Panc1 (cell line): ENCODE data around the gene REV1. TPM values are rescaled to one million over a fixed set of nuclear protein-coding genes. Genes with fewer than 3 reads are reported as not detected.

Source experiments
- ATAC-seq: fragments of 200-7000 bp; cut with Tn5 transposase; 2 replicates; pipeline ENCODE4 v1.9.1; 2020; ENCODE audit warnings: mild to moderate bottlenecking, moderate library complexity
- BruUV-seq: library from RNA; stranded (reverse); fragments of 400-500 nt; replicated peaks from 2 replicates; lab custom pipeline; 2021; lab: Mats Ljungman, UMichigan
- CTCF ChIA-PET: fragments of 300-600 bp; sonication (Branson Sonifier 250); formaldehyde crosslinking; loops from one replicate; lab custom pipeline; 2022; ENCODE audit warnings: antibody characterized with exemption; lab: Charles Lee
- POLR2A ChIA-PET: fragments of 300-600 bp; sonication (Branson Sonifier 250); formaldehyde crosslinking; loops from one replicate; lab custom pipeline; 2022; ENCODE audit warnings: antibody characterized with exemption; lab: Charles Lee
- DNase-seq: peaks from one replicate; pipeline ENCODE4 v3.0.0-alpha.2; 2010; ENCODE audit warnings: low read depth, low spot score
- H3K27ac ChIP-seq: 2 replicates; pipeline ENCODE4 v1.5.1; 2011; ENCODE audit warnings: mild to moderate bottlenecking, low read length, inconsistent platforms
- H3K27me3 ChIP-seq: fragments of 200-500 bp; sonication (Bioruptor generic); 2 replicates; pipeline ENCODE4 v1.6.0; 2014; ENCODE audit warnings: low read length, inconsistent platforms; ENCODE audit not compliant: control insufficient read depth, insufficient read depth
- H3K36me3 ChIP-seq: fragments of 200-500 bp; sonication (Bioruptor generic); 2 replicates; pipeline ENCODE4 v1.5.1; 2014; ENCODE audit warnings: inconsistent platforms, mild to moderate bottlenecking, low read length, moderate library complexity; ENCODE audit not compliant: control insufficient read depth, insufficient read depth
- H3K4me1 ChIP-seq: 2 replicates; pipeline ENCODE4 v1.5.1; 2011; ENCODE audit warnings: inconsistent platforms, mild to moderate bottlenecking, low read length, moderate library complexity; ENCODE audit not compliant: control insufficient read depth, insufficient read depth
- H3K4me3 ChIP-seq, 2 experiments: 2 replicates each; pipeline ENCODE4 v1.5.1; 2011 to 2012; ENCODE audit warnings: low read depth in 2 of 2, low read length in 2 of 2, mild to moderate bottlenecking in 2 of 2, inconsistent platforms in 1 of 2, moderate library complexity in 1 of 2
- H3K9me3 ChIP-seq: fragments of 200-500 bp; sonication (Bioruptor generic); 2 replicates; pipeline ENCODE4 v1.5.1; 2014; ENCODE audit warnings: low read depth, mild to moderate bottlenecking, inconsistent platforms, low read length, moderate library complexity; ENCODE audit not compliant: control insufficient read depth, insufficient read depth
- CTCF ChIP-seq: fragments of 450-650 bp; IDR thresholded peaks from 2 replicates; pipeline ENCODE4 v1.5.1; 2017; ENCODE audit warnings: mild to moderate bottlenecking
- POLR2AphosphoS5 ChIP-seq: IDR thresholded peaks from 2 replicates; pipeline ENCODE4 v1.6.1; 2012; ENCODE audit warnings: mild to moderate bottlenecking, low read depth, low read length, moderate library complexity
- REST ChIP-seq, 2 experiments: IDR thresholded peaks; 2 replicates each; pipeline ENCODE4 v1.6.1; 2011 to 2012; ENCODE audit warnings: low read depth in 2 of 2, control low read depth in 1 of 2, low read length in 1 of 2, mild to moderate bottlenecking in 1 of 2, moderate library complexity in 1 of 2; ENCODE audit not compliant: insufficient read depth in 1 of 2
- SIN3A ChIP-seq: IDR thresholded peaks from 2 replicates; pipeline ENCODE4 v1.6.1; 2012; ENCODE audit warnings: low read depth, mild to moderate bottlenecking, low read length, moderate library complexity, borderline replicate concordance; ENCODE audit not compliant: insufficient read depth
- TCF7L2 ChIP-seq: IDR thresholded peaks from 2 replicates; pipeline ENCODE4 v1.6.1; 2011; ENCODE audit warnings: mild to moderate bottlenecking, low read depth, low read length, inconsistent platforms
- in situ Hi-C: cut with HindIII; loops from 2 replicates; pipeline ENCODE4 v1.10.0; 2016; ENCODE audit warnings: low sequenced_read_pairs, low pct_unique_long_range_greater_than_20kb
- intact Hi-C: fragments of 100-400 bp; cut with micrococcal nuclease; formaldehyde crosslinking; loops from one replicate; pipeline ENCODE4 v1.10.0; 2022; ENCODE audit not compliant: unreplicated experiment
- total RNA-seq: library from RNA; stranded (reverse); gene quantifications from one replicate; pipeline ENCODE4 v1.2.1, GENCODE V29; 2021; ENCODE audit not compliant: unreplicated experiment

REV1 gene
- total RNA-seq, 1 experiment from 2014 or later = 35.0 TPM

- ATAC-seq = no peak
- in situ Hi-C loops (no loop called here), intact Hi-C loops (no loop called here)
- Histone ChIP-seq H3K4me3 (no peak overlapping the region), H3K9me3 (no peaks in the 10 kb centered on the region), H3K36me3 (no peaks in the 10 kb centered on the region; the same call in none of the 2 replicates), H3K4me1 (peaks cover 22% of the 10 kb centered on the region), H3K27me3 (no peaks in the 10 kb centered on the region), H3K27ac (no peak overlapping the region)
- POLR2A ChIA-PET = no interaction called here
- DNase-seq = no peak
- CTCF ChIA-PET = no interaction called here
- TF ChIP-seq SIN3A (no peak), POLR2AphosphoS5 (no peak), REST (IDR thresholded peaks at IDR 0.05; ENCODE audit: insufficient read depth in 1 of 2, low read depth in 2 of 2, low read length in 1 of 2) (no peak), CTCF (no peak), TCF7L2 (no peak)
- BruUV-seq = no TSS peak
These were observed 5.6 kb downstream of the REV1 start for GRCh38 chr2:99484205-99484604.

- CTCF ChIA-PET = no interaction called here
- in situ Hi-C loops = no loop called here
- BruUV-seq = no TSS peak
These were observed 7.9 kb downstream of the REV1 start for GRCh38 chr2:99481941-99482340.

More at GRCh38 chr2:99481941-99482340, 7.9 kb downstream of the REV1 start:
- intact Hi-C loops = no loop called here
- ATAC-seq (peak; percentile 69), DNase-seq (no peak)
- no peak for TF ChIP-seq POLR2AphosphoS5
- no peak for TF ChIP-seq TCF7L2
- TF ChIP-seq SIN3A = no peak
- TF ChIP-seq CTCF = no peak
- no peak for TF ChIP-seq REST (IDR thresholded peaks at IDR 0.05; ENCODE audit: insufficient read depth in 1 of 2, low read depth in 2 of 2, low read length in 1 of 2)
- Histone ChIP-seq H3K27ac (no peak overlapping the region), H3K27me3 (no peaks in the 10 kb centered on the region), H3K4me1 (peaks cover 8% of the 10 kb centered on the region), H3K36me3 (no peaks in the 10 kb centered on the region), H3K9me3 (no peaks in the 10 kb centered on the region), H3K4me3 (no peak overlapping the region)
- POLR2A ChIA-PET = no interaction called here
